ENCODE results near the gene DONSON.
"Not testable (repeated sequence)": the region's sequence is repeated elsewhere in the genome, so short reads cannot be mapped to it uniquely, and the experiment has no call there.

Gene DONSON, protein sequence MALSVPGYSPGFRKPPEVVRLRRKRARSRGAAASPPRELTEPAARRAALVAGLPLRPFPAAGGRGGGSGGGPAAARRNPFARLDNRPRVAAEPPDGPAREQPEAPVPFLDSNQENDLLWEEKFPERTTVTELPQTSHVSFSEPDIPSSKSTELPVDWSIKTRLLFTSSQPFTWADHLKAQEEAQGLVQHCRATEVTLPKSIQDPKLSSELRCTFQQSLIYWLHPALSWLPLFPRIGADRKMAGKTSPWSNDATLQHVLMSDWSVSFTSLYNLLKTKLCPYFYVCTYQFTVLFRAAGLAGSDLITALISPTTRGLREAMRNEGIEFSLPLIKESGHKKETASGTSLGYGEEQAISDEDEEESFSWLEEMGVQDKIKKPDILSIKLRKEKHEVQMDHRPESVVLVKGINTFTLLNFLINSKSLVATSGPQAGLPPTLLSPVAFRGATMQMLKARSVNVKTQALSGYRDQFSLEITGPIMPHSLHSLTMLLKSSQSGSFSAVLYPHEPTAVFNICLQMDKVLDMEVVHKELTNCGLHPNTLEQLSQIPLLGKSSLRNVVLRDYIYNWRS
- 15.7 to 15.9 reads per million in 2 donors for total RNA-seq

DNA sequence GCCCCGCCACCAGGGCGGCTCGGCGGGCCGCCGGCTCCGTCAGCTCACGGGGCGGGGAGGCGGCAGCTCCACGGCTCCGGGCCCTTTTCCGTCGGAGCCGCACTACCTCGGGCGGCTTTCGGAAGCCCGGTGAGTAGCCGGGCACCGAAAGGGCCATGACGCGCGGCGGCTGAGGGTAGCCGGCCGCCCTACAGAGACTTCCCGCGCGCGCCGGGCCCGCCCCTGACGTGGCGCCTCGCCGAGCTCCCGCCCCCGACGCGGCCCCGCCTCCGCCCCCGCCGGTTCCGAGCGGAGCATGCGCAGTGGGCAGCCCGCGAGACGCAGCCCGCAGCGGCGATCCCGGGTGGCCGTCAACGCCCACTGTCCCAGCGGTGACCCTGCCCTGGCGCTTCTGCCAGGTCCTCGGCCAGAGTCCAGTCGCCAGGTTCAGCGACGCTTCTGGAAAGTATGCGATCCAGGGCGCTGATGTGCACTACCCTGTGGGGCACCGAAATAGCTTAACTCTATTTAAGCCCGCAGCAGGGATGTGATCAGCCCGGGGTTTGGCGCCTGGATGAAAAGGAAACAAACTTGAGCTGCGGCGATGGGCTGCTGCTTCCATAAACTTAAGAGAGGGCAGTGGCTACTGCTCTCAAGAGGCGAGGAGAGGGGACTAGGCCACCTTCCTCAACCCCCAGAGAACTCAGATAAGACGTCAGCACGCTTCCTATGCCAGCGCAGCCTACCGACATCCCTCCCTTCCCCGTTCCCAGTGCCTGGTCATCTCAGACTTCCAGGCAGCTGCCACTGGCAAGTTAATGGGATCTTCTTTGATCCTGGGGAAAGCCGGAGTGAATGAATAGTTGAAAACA, at the start of gene DONSON:
Gene DONSON, minus strand, starts transcription at position 200 of the 851 bp plus-strand sequence. Its CDS starts 43 bp downstream, at position 157.
- peak; percentile 81 for DNase-seq

DNA sequence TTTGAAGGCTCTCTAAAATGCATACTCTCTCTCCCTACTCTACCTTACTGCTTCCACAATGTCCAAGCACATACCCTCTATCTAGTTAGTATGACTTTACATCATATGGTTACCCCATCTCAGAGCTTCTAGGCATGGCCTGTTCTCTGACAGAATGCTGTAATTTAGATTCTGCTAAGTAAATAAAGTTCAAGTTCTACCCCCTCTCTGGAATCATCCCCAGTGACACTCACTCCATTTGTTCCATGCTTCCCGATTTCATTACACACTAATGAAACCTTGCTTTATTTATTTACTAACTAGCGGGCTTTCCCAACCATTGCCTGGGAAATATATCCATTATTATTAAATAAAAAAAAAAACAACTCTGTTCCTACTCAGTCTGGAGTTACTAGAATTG, 45.8 kb upstream of the DONSON start:
- DNase-seq = no peak

DNA sequence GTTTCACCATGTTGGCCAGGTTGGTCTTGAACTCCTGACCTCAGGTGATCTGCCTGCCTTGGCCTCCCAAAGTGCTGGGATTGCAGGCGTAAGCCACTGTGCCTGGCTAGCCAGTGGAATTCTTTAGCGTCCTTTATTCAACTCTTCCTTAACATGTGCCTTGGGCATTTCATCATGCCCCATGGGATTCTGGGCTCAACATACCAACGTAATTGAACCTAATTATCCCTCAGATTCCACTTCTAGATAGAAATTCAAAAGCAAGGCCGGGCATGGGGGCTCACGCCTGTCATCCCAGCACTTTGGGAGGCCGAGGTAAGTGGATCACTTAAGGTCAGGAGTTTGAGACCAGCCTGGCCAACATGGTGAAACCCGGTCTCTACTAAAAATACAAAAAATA, 37.7 kb upstream of the DONSON start:
- DNase-seq = not testable (repeated sequence)

DNA sequence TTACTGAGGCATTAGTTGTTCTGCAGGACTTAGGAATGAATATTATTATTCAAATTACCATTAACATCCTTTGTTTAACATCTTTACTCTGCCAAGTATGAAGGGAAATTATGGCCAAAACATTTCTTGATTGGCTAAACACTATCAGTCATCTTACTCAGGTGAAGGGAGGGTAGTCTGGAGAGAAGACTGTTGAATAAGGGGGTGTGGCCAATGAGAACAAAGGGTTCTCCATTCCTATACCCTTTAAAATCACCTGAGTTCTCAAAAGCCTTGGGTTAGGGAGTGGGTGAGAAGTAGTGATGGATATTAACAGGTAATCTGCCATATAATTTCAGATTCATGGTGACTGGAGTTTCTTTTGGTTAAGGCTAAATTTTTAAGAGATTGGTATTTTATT, 33.8 kb upstream of the DONSON start:
- no peak for DNase-seq

DNA sequence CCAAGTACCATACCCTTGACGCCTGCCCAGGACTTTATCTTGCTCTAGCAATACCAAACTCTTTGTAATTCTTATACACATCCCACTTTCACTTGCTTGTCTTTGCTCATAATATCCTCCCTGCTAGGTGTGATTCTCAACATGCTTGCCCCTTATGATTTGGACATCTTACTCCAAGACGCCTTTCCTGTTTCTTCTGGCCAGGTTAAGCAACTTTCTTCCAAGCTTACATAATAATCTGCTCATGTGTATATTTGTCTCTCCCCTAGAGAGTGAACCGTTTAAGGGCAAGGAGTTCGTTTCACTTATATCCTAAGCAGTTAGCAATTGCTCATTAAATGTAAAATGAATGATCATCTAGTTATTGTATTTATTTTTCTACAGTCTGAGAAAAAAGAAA, 31.2 kb upstream of the DONSON start:
- no peak for DNase-seq

DNA sequence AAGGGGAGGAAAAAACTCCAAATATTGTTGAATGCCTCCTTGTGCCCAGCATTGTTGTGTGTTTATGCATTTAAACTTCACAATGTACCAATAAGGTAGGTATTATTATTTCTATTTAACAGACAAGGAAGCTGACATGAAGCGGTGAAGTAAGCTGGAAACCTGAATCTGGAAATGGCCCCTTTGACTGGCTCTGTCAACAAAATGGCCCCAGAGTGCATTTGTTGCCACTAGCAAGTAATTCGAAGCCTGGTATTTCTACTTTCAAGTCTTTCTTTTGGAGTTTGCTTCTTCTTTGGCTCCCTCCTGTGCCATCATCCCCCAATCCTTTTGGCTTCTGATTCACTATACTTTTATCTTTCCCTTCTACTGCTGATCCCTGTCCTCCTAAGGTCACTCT, 29.9 kb upstream of the DONSON start:
- no peak for DNase-seq

DNA sequence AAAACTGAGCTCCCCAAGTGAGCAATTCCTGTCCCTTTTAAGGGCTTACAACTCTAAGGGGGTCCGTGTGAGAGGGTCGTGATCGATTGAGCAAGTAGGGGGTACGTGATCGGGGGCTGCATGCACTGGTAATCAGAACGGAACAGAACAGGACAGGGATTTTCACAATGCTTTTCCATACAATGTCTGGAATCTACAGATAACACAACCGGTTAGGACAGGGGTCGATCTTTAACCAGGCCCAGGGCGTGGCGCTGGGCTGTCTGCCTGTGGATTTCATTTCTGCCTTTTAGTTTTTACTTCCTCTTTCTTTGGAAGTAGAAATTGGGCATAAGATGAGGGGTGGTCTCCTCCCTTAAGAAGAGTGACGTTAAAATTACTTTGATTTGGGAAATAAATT, 29.1 kb upstream of the DONSON start:
- DNase-seq = not testable (repeated sequence)

DNA sequence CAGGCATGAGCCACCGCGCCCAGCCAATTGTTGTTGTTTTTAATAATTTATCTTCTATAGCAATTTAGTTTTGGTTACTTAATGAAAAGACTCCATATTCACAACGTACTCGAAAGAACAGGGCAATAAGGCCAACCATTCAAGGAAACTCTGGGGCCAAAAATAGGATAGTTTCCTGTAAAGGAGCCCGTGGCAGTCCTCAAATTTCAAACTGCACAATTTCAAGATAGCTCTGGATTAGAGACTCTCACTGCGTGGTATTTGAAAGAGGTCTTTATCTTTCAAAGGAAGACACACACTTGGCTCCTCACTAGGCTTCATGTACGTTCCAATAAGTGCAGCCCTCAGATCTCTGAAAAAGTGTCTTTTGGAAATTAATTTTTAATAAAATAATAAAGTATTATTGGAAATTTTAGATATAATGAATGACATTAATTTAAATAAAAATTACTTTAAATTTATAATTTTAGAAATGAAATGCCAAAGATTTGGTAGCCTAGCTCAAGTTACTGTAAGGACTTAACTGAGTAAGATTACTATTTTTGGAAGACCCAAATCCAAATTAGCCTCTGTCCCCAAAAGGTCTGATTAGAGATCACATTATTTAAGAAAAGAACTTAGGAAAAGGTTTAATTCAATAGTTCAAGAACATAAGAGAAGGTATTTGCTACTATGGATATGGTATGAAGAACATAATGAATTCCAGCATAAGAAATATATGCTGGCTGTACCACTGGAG, 22.7 kb upstream of the DONSON start:
- no peak for DNase-seq

DNA sequence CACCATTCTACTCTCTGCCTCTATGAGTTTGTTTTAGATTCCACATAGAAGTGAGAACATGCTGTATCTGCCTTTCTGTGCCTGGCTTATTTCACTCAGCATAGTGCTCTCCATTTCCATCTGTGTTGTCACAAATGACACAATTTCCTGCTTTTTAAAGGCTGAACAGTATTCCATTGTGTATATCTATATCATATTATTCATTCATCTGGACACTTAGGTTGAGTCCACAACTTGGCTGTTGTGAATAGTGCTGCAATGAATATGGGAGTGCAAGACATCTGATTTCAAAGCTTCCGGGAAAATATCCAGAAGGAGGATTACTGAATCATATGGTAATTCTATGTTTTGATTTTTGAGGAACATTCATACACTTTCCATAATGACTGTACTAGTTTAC, 20.1 kb upstream of the DONSON start:
- no peak for DNase-seq

DNA sequence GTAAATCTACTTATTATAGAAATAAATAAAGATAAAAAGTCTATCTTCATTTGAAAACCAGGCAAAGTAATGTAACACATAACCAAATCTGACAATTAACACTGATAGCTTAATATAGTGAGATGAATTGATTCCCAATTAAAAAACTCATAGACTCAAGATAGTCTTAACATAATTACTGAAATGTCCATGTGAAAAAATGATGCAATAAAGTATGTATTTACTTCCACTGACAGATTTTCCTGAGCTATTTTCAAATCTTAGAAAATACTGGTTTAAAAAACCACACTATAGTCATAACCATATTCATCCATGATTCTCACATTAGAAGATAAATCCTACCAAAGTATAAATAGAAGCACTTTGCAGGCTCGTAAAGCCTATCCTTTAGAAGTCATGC, 9.6 kb upstream of the DONSON start:
- DNase-seq = no peak

DNA sequence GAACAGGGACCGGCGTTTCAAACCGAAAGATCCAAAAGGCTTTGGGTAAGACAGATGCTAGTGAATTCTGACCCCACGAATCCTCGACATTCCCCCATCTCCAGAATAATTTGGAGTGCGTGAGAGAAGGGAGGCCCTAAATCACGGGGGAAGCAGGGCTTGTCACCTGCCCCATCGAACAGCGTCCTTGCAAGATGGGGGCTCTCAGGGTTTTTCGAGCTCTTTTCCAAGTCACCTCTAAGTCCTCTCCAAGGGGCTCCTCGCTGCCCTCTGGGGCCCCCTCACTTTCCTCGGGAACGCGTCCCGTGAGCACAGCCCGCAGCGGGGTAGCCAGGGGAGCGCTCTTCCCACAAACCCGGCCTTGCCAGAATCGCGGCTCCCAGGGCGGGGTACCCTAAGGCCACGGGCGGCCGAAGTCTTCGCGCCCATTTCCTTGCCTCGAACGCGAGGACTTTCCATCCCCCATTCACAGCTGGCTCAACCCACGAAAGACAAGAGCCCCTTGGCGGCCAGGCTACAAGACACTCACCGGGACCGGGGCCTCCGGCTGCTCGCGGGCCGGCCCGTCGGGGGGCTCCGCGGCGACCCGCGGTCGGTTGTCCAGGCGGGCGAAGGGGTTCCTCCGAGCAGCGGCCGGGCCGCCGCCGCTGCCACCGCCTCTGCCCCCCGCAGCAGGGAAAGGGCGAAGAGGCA, 546 bp downstream of the DONSON start:
- DNase-seq = peak; percentile 24

DNA sequence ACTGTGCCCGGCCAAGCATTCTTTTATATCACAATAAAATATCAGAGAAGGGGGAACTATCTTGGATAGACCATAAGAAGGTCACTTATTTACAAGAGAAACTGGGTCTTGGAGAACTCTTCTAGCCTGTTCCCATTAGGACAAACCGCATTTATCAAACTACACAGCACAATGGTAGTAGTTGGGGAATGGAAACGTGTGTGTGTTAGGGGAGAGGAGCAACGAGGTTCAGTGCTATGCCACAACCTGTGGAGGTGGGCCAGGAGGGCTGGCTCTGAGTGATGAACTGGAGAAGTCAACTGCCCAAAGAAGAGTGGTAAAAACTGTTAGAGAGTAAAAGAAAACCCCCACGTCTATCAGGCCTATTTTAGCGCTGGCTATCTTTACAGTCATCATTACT, 1.6 kb downstream of the DONSON start:
- no peak for DNase-seq

DNA sequence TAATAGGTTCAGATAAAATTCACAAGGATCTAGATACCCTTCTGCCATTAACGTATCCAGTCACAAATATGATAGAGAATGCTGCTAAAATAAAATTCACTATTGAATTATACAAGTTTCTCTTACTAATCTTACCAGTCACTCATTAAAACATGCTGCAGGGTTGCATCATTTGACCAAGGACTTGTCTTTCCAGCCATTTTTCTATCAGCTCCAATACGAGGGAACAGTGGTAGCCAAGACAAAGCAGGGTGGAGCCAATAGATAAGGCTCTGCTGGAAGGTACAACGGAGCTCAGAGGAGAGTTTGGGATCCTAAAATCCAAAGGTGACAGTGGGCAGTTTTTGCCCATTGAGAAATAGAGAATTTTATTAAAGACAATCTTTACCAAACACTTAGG, 4.0 kb downstream of the DONSON start:
- no peak for DNase-seq

DNA sequence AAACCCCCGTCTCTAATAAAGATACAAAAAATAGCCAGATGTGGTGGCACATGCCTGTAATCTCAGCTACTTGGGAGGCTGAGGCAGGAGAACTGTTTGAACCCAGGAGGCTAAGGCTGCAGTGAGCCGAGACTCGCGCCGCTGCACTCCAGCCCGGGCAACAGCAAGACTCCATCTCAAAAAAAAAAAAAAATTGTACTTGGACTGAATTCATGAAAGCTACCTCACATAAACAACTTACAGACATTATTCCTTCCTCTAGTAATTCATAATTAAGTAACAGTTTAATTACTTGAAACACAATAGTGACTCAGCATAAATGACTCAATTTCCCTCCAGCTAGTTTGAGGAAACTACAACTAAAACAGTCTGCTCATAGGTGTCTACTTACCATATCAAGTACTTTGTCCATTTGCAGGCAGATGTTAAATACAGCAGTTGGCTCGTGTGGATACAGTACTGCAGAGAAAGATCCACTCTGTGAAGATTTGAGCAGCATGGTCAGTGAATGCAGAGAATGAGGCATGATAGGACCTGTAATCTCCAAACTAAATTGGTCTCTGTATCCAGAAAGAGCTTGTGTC, 9.4 kb downstream of the DONSON start:
- no peak for DNase-seq

DNA sequence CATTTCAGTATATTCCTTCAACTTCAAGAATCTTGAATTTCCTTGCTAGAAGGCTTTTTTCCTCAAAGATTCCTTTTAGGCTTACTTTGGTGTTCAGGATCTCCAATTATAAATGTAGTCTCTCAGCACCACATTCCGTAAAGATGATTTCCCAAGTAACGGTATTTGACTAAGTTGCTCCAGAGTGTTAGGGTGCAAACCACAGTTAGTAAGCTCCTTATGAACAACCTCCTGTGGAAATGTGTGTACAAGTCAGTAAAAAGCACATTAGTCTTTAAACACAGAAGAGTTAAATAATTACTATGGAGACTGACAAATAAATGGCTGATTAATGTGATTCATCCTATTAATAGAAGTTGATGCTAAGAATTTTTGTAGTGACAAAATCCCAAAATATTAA, 10.3 kb downstream of the DONSON start:
- no peak for DNase-seq

DNA sequence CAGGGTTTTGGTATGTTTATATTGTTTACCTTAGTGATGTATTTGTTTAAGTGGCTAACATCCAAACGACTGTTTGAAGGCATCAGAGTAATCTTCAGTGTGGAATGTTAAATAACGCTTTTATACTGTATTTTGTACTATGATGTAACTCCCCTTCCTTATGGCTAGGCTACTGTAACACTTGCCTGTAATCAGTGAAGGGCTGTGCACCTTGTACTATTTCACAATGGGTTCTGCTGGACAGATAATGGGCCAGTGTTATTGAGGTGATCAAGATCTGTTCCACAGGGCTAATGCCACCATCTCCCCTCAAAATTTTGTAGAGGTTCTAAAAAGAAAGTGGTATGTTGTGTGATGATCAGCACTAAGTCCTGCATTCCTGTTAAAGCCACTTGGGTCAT, 11.7 kb downstream of the DONSON start:
- not testable (repeated sequence) for DNase-seq

DNA sequence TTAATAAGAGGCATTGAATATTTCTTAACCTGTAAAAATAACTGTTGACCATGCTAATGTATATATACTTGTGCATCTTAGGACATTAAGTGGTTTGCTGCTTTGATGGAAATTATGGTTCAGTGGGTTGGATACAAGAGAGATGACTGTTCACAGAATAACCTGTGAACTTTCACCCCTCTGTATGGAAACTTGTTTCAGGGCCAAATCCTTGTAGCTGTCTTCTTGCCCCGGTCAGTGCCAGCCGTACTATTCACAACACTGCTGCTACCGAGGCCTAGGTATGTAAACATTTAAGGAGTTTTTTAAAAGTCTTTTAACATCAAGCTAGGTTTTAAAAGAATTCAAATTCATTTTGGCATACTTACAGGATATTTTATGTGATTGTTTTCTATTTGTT, 16.1 kb downstream of the DONSON start:
- no peak for DNase-seq

DNA sequence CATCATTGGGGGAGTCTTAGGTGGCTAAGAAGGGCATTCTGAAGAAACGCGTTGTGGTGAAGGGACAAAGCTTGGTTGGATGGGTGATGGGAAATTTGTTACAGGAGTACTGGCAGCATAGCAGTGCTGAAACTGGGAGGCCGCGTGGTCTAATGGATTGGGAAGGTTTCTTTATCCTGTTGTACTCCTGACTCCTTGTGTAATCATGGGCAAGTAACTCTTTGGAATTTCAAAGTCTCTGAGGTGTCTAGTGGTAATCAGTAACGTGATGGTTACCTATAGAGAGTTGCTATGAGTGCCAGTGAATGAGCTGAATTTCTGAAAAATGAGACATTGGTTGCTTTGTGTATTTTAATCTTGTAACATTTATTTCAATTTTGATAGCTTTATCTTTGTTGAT, 18.5 kb downstream of the DONSON start:
- no peak for DNase-seq

DNA sequence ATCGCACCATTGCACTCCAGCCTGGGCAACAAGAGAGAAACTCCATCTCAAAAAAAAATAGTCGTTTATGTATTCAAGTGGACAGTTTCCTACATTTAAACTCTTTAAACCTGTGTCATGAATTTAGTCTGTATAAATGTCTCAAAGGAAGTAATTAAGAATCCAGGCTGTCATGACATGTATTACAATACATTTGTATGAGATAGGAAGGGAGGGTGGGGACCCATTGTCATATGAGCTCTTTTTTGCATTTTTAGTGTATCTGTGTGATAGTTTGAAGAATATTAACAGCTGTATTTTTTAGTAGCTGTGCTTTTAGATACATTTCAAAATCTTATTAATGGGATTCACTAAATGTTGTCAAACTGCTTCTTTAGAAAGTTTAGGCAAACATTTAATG, 20.0 kb downstream of the DONSON start:
- no peak for DNase-seq

DNA sequence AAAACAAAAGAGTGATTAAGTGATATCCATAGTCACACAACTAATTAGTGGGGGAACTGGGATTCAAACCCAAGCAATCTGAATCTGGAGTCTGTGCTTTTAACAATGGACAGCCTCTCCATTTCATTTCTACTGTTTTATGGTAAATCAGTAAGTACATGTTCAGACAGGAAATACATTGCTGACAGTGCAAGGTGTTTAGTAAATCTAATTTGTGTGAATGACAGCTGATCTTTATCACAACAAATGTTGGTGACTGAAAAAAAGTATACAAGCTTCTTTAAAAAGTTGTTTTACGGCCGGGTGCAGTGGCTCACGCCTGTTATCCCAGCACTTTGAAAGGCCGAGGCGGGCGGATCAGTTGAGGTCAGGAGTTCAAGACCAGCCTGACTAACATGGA, 20.6 kb downstream of the DONSON start:
- no peak for DNase-seq

DNA sequence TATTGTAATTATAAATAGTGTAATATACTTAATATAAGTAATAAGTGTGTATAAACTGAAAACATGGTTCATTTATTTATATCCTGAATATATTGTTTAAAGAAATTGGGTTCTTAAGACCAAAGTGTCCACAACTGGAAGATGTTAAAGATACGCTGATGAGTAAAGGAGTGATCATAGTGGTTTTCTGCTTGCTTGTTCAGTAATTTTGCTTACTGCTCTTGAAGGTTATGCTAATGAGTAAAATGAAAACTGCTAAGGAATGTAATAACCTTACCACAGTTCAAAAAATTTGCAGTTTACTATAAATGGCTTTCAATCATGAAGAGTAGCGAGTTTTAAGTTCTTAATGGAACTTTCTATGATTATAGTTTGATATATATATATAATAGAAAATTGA, 22.0 kb downstream of the DONSON start:
- no peak for DNase-seq

DNA sequence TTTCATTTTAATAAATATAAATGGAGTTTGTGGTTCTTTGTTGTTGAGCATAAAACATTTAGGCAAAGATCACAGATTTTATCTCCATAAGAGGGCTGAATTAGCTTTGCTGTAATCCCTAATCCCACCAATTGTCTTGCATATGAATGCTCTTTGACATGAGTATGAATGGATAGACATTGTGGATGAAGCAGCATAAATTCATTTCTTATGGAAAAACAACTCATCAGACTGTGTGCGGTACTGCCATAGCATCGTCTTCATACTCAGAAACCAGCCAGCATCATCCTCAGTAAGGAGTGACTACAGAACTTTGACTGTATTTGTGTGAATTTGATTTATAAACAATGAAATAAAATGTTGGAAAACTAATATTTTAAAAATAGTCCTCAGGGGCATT, 26.1 kb downstream of the DONSON start:
- DNase-seq = no peak

Data from activated gamma-delta T cell (primary cell).